ENCODE results near the gene COL23A1. TPM values are rescaled to one million over a fixed set of nuclear protein-coding genes. Genes with fewer than 3 reads are reported as not detected.

The COL23A1 gene
- total and polyA plus RNA-seq, 2 of the 13 experiments (the other 11 are each of a cell fraction or from before 2014, with no cell fraction given): not detected

GRCh38 chr5:178545941-178546674 lies 44.1 kb downstream of the COL23A1 start:
- Histone ChIP-seq H3K27ac (ENCODE audit: extremely low read length, insufficient read depth, low read length) (no peak overlapping the region), H3K4me3 (replicated peaks in 1 of 3; ENCODE audit: insufficient read depth in 1 of 3, low read depth in 2 of 3, low read length in 3 of 3) (no peak overlapping the region), H3K27me3 (ENCODE audit: control insufficient read depth in 1 of 2, insufficient read depth in 2 of 2, low read length in 2 of 2) (peaks cover 1 to 29% of the 10 kb centered on the region in 2 experiments; a peak in 4 of 5 replicates), H2AFZ (ENCODE audit: low read length) (no peak overlapping the region), H3K9ac (ENCODE audit: insufficient read depth, low read depth, low read length) (no peak overlapping the region), H3K4me2 (ENCODE audit: low read depth, low read length) (no peak overlapping the region), H3K4me1 (ENCODE audit: insufficient read depth, low read length) (no peaks in the 10 kb centered on the region), H3K9me3 (ENCODE audit: low read length) (no peaks in the 10 kb centered on the region), H3K79me2 (ENCODE audit: insufficient read depth, low read length) (no peaks in the 10 kb centered on the region), H4K20me1 (ENCODE audit: insufficient read depth, low read length) (no peaks in the 10 kb centered on the region), H3K36me3 (replicated peaks in 1 of 2; ENCODE audit: control insufficient read depth in 1 of 2, insufficient read depth in 2 of 2, low read length in 2 of 2) (no peaks in the 10 kb centered on the region)
- no peak for DNase-seq (ENCODE audit: low spot score)
- 33% methylated on average over 16 of the region's 16 CpGs for WGBS (ENCODE audit: low lambda C conversion rate)
- ChIA-PET CTCF (ENCODE audit: low intra/inter-chr PET ratio, low total read pairs) (no interaction called here), POLR2A (no interaction called here)
- no TSS peak for BruUV-seq (replicated peaks)
- FAIRE-seq: no peak
- ATAC-seq: no peak
- intact Hi-C loops (cut with micrococcal nuclease; ENCODE audit: unreplicated experiment): no loop called here
- in situ Hi-C loops (cut with HindIII; ENCODE audit: extremely low pct_ligation_motif_present, low pct_unique_long_range_greater_than_20kb): no loop called here
- TF ChIP-seq ATRX (CRISPR knock-in tag; IDR thresholded peaks at IDR 0.05; ENCODE audit: borderline replicate concordance) (no peak), ZNF513 (CRISPR knock-in tag; conservative IDR thresholded peaks at IDR 0.05) (no peak), POLR2AphosphoS2 (IDR thresholded peaks at IDR 0.05; ENCODE audit: low read depth, low read length) (no peak), MBNL3 (CRISPR knock-in tag; conservative IDR thresholded peaks at IDR 0.05) (no peak), ELF1 (CRISPR knock-in tag; IDR thresholded peaks at IDR 0.05) (no peak), ZBTB25 (CRISPR knock-in tag; IDR thresholded peaks at IDR 0.05) (no peak), GFI1 (CRISPR knock-in tag; IDR thresholded peaks at IDR 0.05; ENCODE audit: borderline replicate concordance) (no peak), NPAS2 (CRISPR knock-in tag; IDR thresholded peaks at IDR 0.05; ENCODE audit: borderline replicate concordance) (no peak), KLF11 (CRISPR knock-in tag; IDR thresholded peaks at IDR 0.05) (no peak), ZNF740 (CRISPR knock-in tag; IDR thresholded peaks at IDR 0.05) (no peak), ZNF12 (CRISPR knock-in tag; IDR thresholded peaks at IDR 0.05) (no peak), SIX4 (CRISPR knock-in tag; IDR thresholded peaks at IDR 0.05) (no peak), ETV6 (CRISPR knock-in tag; conservative IDR thresholded peaks at IDR 0.05) (no peak)
